Measurements from ENCODE around the gene OBSCN. TPM values are rescaled to one million over a fixed set of nuclear protein-coding genes. Genes with fewer than 3 reads are reported as not detected.

The OBSCN gene
- total and polyA plus RNA-seq, 5 donors, result 144 to 234 (median 188) TPM

DNA sequence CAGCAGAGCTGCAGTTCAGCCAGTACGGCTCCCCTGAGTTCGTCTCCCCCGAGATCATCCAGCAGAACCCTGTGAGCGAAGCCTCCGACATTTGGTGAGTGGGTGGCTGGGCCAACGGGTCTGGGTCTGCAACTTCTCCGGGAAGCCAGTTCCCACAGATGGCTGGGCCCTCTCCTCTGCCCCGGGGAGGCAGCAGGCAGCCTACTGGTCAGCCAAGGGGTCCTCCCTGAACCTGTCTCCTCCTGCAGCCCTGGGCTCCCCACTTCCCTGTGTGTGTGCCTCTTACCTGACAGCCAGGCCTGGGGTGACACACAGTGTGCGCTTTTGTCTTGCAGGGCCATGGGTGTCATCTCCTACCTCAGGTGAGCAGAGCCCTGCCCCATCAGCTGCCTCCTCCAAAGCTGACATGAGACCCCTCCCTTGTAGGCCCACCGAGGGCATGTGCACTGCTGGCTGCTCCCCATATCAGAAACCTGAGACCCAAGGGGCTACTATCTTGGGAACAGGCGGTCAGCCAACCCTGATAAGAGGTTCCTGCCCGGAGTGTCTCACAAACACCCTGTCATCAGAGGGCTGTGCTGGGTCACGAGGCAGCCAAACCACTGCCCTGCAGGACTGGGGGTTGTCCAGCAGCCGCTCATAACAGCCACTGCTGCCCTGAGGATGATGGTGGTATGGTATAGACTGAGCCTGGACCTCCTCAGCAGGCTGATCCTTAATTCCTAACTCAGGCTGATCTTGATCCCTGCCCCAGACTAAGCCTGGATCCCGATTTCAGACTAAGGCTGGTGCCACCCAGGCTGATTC is 161.2 kb downstream of the OBSCN start:
- 30% methylated on average over 15 of the region's 15 CpGs for WGBS
- intact Hi-C loops (cut with DNase I), result no loop called here
- DNase-seq (peak; percentile 79 to 89 (median 86)), ATAC-seq (peak; percentile 62 to 70)
- Histone ChIP-seq H3K4me3 (ENCODE audit: low read length) (no peak overlapping the region), H3K9me3 (ENCODE audit: control insufficient read depth, low read length) (no peaks in the 10 kb centered on the region), H3K27me3 (ENCODE audit: control insufficient read depth, insufficient read depth) (no peaks in the 10 kb centered on the region), H3K4me1 (ENCODE audit: control insufficient read depth, insufficient read depth, low read length) (no peaks in the 10 kb centered on the region), H3K27ac (ENCODE audit: low read length) (peak overlapping the region; percentile 81)

DNA sequence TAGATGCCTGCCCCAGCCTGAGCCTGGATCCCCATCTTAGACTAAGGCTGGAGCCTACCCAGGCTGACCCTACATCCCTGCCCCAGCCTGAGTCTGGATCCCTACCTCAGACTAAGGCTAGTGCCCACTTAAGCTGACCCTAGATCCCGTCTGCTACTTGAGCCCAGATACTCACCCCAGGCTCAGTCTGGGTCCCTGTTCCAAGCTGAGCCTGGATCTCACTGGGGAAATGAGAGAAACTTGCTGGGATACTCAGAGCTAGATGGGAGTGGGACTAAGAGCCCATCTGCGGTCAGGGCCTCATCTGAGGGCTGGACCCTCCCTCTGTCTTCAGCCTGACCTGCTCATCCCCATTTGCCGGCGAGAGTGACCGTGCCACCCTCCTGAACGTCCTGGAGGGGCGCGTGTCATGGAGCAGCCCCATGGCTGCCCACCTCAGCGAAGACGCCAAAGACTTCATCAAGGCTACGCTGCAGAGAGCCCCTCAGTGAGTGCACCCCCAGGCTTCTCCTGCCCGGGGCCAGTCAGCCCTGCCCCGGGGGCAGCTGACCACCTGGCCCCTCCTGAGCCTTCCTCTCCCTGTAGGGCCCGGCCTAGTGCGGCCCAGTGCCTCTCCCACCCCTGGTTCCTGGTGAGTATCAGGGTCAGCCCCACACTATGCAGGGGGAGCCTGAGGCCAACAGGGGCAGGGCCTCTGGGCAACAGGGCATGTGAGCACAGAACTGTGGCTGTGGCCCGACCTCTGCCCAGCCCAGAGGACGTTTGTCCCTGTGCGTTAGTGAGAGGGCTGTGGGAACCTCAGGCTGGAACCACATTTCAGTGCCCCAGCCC is 162.0 kb downstream of the OBSCN start:
- ATAC-seq (no peak), DNase-seq (peak in 2 of 3 donors; percentile 58 to 61)
- no peaks in the 10 kb centered on the region for H3K9me3 ChIP-seq (ENCODE audit: control insufficient read depth, low read length)
- H3K4me1 ChIP-seq (ENCODE audit: control insufficient read depth, insufficient read depth, low read length), result no peaks in the 10 kb centered on the region
- no peak overlapping the region for H3K4me3 ChIP-seq (ENCODE audit: low read length)
- WGBS, result 87% methylated on average over 18 of the region's 18 CpGs
- H3K27me3 ChIP-seq (ENCODE audit: control insufficient read depth, insufficient read depth), result no peaks in the 10 kb centered on the region
- peak overlapping the region; percentile 81 for H3K27ac ChIP-seq (ENCODE audit: low read length)
- intact Hi-C loops (cut with DNase I), result no loop called here

DNA sequence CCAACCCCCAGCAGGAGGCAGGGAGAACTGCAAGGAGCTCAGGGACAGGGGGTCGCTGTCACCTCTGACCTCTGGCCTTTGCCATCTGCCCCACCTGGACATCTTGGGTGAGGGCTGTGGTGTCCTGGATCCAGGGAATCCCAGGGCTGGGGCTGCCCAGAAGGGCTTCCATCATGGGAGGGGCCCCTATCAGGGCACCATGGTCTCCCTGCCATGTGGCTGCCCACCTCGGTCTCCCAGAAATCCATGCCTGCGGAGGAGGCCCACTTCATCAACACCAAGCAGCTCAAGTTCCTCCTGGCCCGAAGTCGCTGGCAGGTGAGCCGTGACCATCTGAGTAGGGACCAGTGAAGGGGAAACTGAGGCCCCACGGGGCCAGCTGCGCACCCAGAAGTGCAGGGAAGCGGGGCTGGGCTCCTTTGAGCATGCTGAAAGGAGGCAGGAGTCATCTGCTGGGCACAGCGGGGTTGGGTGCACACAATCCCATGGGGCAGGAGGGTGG is 162.6 kb downstream of the OBSCN start:
- H3K9me3 ChIP-seq (ENCODE audit: control insufficient read depth, low read length), result no peaks in the 10 kb centered on the region
- DNase-seq, result peak in 2 of 3 donors; percentile 43 to 64
- H3K4me3 ChIP-seq (ENCODE audit: low read length), result no peak overlapping the region
- ATAC-seq, result no peak
- WGBS, result 90% methylated on average over 10 of the region's 10 CpGs
- peaks cover 4% of the 10 kb centered on the region for H3K4me1 ChIP-seq (ENCODE audit: control insufficient read depth, insufficient read depth, low read length)
- intact Hi-C loops (cut with DNase I), result no loop called here
- no peaks in the 10 kb centered on the region for H3K27me3 ChIP-seq (ENCODE audit: control insufficient read depth, insufficient read depth)
- peak overlapping the region; percentile 81 for H3K27ac ChIP-seq (ENCODE audit: low read length)

DNA sequence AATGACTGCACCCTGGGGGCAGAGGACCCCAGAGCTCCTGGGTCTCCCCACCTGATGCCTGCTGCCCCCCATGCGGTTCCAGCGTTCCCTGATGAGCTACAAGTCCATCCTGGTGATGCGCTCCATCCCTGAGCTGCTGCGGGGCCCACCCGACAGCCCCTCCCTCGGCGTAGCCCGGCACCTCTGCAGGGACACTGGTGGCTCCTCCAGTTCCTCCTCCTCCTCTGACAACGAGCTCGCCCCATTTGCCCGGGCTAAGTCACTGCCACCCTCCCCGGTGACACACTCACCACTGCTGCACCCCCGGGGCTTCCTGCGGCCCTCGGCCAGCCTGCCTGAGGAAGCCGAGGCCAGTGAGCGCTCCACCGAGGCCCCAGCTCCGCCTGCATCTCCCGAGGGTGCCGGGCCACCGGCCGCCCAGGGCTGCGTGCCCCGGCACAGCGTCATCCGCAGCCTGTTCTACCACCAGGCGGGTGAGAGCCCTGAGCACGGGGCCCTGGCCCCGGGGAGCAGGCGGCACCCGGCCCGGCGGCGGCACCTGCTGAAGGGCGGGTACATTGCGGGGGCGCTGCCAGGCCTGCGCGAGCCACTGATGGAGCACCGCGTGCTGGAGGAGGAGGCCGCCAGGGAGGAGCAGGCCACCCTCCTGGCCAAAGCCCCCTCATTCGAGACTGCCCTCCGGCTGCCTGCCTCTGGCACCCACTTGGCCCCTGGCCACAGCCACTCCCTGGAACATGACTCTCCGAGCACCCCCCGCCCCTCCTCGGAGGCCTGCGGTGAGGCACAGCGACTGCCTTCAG is 163.3 kb downstream of the OBSCN start:
- peaks cover 4% of the 10 kb centered on the region for H3K4me1 ChIP-seq (ENCODE audit: control insufficient read depth, insufficient read depth, low read length)
- intact Hi-C loops (cut with DNase I), result no loop called here
- 69% methylated on average over 50 of the region's 50 CpGs for WGBS
- H3K4me3 ChIP-seq (ENCODE audit: low read length), result peak overlapping the region; percentile 0
- ATAC-seq (peak; percentile 8 to 17), DNase-seq (peak in 2 of 3 donors; percentile 89 to 92)
- peak overlapping the region; percentile 81 for H3K27ac ChIP-seq (ENCODE audit: low read length)
- no peaks in the 10 kb centered on the region for H3K9me3 ChIP-seq (ENCODE audit: control insufficient read depth, low read length)
- H3K27me3 ChIP-seq (ENCODE audit: control insufficient read depth, insufficient read depth), result no peaks in the 10 kb centered on the region

DNA sequence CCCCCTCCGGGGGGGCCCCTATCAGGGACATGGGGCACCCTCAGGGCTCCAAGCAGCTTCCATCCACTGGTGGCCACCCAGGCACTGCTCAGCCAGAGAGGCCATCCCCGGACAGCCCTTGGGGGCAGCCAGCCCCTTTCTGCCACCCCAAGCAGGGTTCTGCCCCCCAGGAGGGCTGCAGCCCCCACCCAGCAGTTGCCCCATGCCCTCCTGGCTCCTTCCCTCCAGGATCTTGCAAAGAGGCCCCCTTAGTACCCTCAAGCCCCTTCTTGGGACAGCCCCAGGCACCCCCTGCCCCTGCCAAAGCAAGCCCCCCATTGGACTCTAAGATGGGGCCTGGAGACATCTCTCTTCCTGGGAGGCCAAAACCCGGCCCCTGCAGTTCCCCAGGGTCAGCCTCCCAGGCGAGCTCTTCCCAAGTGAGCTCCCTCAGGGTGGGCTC is 163.9 kb downstream of the OBSCN start:
- intact Hi-C loops (cut with DNase I), result no loop called here
- peaks cover 4% of the 10 kb centered on the region for H3K4me1 ChIP-seq (ENCODE audit: control insufficient read depth, insufficient read depth, low read length)

DNA sequence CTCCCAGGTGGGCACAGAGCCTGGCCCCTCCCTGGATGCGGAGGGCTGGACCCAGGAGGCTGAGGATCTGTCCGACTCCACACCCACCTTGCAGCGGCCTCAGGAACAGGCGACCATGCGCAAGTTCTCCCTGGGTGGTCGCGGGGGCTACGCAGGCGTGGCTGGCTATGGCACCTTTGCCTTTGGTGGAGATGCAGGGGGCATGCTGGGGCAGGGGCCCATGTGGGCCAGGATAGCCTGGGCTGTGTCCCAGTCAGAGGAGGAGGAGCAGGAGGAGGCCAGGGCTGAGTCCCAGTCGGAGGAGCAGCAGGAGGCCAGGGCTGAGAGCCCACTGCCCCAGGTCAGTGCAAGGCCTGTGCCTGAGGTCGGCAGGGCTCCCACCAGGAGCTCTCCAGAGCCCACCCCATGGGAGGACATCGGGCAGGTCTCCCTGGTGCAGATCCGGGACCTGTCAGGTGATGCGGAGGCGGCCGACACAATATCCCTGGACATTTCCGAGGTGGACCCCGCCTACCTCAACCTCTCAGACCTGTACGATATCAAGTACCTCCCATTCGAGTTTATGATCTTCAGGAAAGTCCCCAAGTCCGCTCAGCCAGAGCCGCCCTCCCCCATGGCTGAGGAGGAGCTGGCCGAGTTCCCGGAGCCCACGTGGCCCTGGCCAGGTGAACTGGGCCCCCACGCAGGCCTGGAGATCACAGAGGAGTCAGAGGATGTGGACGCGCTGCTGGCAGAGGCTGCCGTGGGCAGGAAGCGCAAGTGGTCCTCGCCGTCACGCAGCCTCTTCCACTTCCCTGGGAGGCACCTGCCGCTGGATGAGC is 164.5 kb downstream of the OBSCN start:
- no peak overlapping the region for H3K4me3 ChIP-seq (ENCODE audit: low read length)
- H3K4me1 ChIP-seq (ENCODE audit: control insufficient read depth, insufficient read depth, low read length), result peaks cover 4% of the 10 kb centered on the region
- DNase-seq (peak; percentile 13 to 70 (median 66)), ATAC-seq (no peak)
- intact Hi-C loops (cut with DNase I), result no loop called here
- no peaks in the 10 kb centered on the region for H3K9me3 ChIP-seq (ENCODE audit: control insufficient read depth, low read length)
- WGBS, result 52% methylated on average over 34 of the region's 34 CpGs
- no peaks in the 10 kb centered on the region for H3K27me3 ChIP-seq (ENCODE audit: control insufficient read depth, insufficient read depth)
- H3K27ac ChIP-seq (ENCODE audit: low read length), result peak overlapping the region; percentile 19

More for the DNA sequence above, 163.9 kb downstream of the OBSCN start:
- no peak for DNase-seq
- H3K4me3 ChIP-seq (ENCODE audit: low read length), result no peak overlapping the region
- ATAC-seq, result no peak
- H3K27me3 ChIP-seq (ENCODE audit: control insufficient read depth, insufficient read depth), result no peaks in the 10 kb centered on the region
- no peaks in the 10 kb centered on the region for H3K9me3 ChIP-seq (ENCODE audit: control insufficient read depth, low read length)
- H3K27ac ChIP-seq (ENCODE audit: low read length), result peak overlapping the region; percentile 43
- WGBS, result 61% methylated on average over 4 of the region's 4 CpGs

DNA sequence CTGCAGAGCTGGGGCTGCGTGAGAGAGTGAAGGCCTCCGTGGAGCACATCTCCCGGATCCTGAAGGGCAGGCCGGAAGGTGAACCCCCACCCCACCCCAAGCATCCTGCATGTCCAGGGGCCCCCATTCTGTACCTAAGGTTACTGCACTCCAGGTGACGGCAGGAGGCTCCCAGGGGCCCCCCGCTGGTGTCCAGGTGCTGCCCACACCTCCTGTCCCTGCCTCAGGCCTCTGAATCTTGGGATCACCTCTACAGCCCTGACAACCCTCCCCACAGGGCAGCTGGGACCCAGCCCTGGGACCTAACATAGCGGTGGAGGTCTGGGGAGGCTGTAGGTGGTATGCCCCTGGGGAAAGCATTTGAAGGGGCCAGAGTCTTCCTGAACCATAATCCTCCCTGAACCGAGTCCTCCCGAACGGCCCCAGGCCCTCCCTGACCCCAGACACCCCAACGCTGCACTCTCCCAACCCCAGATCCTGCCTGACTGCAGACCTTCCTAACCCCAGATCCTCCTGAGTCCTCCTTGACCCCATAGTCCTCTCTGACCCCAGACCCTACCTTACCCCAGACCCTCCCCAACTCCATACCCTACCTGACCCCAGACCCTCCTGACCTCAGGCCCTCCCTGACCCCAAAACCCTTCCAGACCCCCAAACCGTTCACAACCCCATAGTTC is 165.3 kb downstream of the OBSCN start:
- H3K9me3 ChIP-seq (ENCODE audit: control insufficient read depth, low read length), result no peaks in the 10 kb centered on the region
- no peak for DNase-seq
- H3K27ac ChIP-seq (ENCODE audit: low read length), result peak overlapping the region; percentile 7
- no peaks in the 10 kb centered on the region for H3K27me3 ChIP-seq (ENCODE audit: control insufficient read depth, insufficient read depth)
- no peak overlapping the region for H3K4me3 ChIP-seq (ENCODE audit: low read length)
- WGBS, result 77% methylated on average over 12 of the region's 12 CpGs
- peaks cover 4% of the 10 kb centered on the region for H3K4me1 ChIP-seq (ENCODE audit: control insufficient read depth, insufficient read depth, low read length)
- intact Hi-C loops (cut with DNase I), result no loop called here
- no peak for ATAC-seq

DNA sequence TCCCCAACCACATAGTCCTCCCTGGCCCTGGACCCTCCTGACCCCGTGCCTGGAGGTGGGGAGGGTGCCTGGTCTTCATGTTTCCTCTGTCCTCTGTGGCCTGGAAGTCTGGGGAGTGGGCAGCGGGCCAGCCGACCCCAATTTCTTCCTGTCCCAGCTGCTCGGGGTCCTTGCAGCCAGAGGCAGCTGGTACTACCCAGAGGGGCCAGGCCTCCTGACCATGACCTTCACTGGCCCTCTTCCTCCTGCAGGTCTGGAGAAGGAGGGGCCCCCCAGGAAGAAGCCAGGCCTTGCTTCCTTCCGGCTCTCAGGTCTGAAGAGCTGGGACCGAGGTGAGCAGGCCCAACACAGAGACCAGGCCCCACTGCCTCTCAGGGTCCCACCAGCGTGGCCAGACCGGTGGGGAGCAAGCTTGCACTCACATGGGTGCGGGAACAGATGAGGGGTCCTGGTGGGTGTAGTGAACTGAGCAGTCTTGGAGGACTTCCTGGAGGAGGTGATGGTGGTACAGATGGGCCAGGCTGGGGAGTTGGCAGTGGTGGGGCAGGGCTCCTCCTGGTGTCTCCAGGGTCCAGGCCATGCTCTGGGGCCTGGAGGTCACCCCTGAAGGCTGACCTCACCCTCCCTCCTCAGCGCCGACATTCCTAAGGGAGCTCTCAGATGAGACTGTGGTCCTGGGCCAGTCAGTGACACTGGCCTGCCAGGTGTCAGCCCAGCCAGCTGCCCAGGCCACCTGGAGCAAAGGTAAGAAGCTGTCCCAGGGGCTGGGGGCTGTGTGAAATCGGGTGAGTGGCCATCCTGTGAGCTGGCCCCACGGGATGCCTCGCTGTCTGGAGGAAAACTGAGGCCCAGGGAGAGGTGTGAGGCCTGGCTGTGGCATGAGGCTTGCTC is 166.1 kb downstream of the OBSCN start:
- DNase-seq (peak in 1 of 3 donors; percentile 61), ATAC-seq (no peak)
- no peaks in the 10 kb centered on the region for H3K9me3 ChIP-seq (ENCODE audit: control insufficient read depth, low read length)
- H3K27ac ChIP-seq (ENCODE audit: low read length), result peak overlapping the region; percentile 55
- no peak overlapping the region for H3K4me3 ChIP-seq (ENCODE audit: low read length)
- peaks cover 4% of the 10 kb centered on the region for H3K4me1 ChIP-seq (ENCODE audit: control insufficient read depth, insufficient read depth, low read length)
- WGBS, result 78% methylated on average over 14 of the region's 14 CpGs
- intact Hi-C loops (cut with DNase I), result no loop called here
- H3K27me3 ChIP-seq (ENCODE audit: control insufficient read depth, insufficient read depth), result no peaks in the 10 kb centered on the region

Data from right cardiac atrium (tissue), 5 donors.